Forelimb muscle (tissue), 1 donor: Measurements from ENCODE around the gene POLD1. TPM values are rescaled to one million over a fixed set of nuclear protein-coding genes. Genes with fewer than 3 reads are reported as not detected.
"Not testable (repeated sequence)": the region's sequence is repeated elsewhere in the genome, so short reads cannot be mapped to it uniquely, and the experiment has no call there.

Experiments used
- DNase-seq: peaks from one replicate; pipeline ENCODE4 v3.0.0-alpha.2; 2013; ENCODE audit warnings: low read depth
- polyA plus RNA-seq: library from polyadenylated mRNA; unstranded; fragments of 120-200 nt; gene quantifications from one replicate; pipeline ENCODE4 v1.2.1, GENCODE V29; 2013; ENCODE audit not compliant: insufficient read length

POLD1 gene
- polyA plus RNA-seq, 1 donor, result 15.2 TPM

DNA sequence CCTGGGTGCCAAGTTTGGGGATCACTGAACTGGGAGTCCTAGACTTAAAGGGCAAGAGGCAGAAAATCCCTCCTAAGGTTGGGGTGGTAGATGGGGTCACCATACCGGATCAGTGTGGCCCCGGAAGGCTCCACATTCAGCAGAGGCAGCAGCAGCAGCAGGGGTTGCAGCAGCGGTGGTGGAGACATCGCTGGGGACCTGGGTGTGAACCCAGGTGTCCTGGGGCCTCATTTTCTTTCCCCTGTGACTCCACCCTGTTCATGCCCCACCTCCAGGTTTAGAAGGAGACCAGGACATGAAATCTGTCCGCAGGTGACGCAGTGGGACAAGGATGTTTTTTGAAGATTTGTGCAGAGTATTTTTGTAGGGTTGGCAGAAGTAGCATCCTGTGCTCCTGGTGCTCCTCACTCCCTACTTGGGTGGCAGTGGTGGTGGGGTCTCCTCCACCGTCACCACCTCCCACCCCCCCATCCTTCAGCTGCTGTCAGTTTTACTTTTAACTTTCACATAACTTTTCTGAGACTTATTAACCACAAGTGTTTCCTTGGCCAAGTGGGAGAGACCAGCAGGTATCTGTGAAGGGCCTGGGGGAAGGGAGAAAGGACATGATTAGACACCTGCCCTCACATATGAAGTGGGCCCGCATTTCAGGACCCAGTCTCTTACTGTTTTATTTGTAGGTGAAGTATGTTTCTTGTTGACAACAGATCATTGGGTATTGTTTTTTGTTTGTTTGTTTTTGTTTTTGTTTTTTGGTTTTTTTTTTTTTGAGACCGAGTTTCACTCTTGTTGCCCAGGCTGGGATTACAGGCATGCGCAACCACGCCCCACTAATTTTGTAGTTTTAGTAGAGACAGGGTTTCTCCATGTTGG lies 18.5 kb upstream of the POLD1 start, which contains the start of gene NAPSA:
Gene NAPSA, minus strand, starts transcription at position 206 of the 873 bp plus-strand sequence. Its CDS starts 18 bp downstream, at position 188.
- no peak for DNase-seq

DNA sequence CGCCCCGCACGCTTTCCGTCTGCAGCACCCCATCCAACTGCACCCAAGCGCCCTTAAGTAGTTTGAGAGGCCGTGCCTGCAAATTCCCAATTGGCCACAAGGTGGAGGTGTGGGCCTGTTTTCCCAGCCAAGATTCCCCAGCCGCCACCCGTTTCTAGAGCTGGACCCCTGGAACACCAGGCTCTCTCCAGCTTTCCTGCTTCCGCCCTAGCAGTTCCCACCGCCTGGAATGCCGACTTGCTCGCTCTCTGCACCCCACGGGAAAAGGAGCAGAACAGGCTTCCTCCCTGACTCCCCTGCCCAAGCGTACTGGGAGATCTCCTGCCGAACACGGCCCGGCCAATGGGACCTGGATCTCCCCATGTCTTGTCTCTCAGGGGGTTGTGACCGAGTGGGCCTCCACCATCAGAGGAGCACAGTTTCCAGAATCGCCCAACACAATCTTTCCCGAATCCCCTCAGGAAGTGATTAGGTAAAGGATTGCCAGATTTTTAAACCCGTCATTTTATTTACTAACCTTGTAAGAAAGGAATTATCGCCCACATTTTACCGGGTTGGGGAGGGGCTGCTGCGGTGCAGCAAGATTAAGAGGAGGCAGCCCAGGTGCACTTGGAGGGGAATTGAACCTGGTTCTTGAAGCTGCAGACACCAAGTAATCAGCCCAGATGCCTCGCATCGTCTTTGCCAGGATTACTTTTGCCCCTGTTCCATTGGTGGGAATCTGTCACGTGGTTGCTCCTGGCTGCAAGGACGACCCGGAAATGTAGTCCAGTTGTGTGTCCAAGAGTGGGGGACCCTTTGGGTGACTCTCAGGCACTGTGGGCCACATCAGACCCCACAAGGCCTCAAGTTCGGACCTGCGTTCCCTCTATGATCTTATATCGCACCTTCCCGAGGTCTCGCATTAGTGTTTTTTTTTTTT lies 15.2 kb upstream of the POLD1 start:
- peak; percentile 67 for DNase-seq

DNA sequence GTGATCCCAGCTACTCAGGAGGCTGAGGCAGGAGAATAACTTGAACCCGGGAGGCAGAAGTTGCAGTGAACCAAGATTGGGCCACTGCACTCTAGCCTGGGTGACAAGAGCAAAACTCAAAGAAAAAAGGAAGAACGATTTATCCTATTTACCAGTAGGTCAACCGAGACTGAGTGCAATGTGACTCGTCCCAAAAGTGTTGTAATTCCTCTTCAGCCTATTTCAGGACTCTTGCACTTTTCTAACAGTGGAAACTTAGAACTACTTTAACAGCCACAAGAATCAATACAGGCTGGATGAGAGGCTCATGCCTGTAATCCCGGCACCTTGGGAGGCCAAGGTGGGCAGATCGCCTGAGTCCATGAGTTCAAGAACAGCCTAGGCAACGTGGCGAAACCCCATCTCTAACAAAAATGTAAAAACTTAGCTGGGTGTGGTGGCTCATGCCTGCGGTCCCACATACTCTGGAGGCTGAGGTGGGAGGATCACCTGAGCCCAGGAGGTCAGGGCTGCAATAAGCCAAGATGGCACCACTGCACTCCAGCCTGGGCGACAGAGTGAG lies 12.2 kb upstream of the POLD1 start:
- no peak for DNase-seq

DNA sequence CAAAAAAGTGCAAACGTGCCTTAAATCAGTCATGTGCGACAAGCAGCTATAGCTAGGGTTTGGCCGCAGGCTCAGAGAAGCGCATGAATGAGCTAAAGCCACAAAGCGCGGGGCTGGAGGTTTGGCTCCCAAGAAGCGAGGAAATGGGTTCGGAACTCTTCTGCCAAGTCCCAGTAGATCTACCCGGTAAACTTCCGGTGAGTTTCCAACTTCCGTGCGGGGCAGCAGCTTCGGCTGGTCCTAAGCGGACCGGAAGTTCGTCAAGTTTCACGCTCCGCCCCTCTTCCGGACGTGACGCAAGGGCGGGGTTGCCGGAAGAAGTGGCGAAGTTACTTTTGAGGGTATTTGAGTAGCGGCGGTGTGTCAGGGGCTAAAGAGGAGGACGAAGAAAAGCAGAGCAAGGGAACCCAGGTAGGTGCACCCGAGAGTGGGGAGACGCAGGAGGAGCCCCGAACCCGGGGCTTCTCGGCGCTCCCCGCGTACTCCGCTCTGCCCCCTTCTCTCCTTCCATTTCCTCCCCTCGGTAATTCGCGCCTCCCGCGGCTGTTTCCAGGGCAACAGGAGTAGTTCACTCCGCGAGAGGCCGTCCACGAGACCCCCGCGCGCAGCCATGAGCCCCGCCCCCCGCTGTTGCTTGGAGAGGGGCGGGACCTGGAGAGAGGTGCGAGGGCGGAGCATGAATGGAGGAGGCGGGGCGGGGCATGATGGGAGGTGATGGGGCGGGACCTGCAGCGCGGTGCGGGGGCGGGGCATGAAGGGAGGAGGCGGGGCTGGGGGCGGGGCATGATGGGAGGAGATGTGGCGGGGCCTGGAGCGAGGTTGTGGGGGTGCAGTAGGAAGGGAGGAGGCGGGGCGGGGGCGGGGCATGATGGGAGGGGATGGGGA lies 7.7 kb upstream of the POLD1 start, which contains the start of gene NR1H2:
Gene NR1H2, plus strand, starts transcription at position 292 of the 885 bp plus-strand sequence. CDS start 1,149 bp downstream, outside the sequence.
- DNase-seq, result peak; percentile 95

DNA sequence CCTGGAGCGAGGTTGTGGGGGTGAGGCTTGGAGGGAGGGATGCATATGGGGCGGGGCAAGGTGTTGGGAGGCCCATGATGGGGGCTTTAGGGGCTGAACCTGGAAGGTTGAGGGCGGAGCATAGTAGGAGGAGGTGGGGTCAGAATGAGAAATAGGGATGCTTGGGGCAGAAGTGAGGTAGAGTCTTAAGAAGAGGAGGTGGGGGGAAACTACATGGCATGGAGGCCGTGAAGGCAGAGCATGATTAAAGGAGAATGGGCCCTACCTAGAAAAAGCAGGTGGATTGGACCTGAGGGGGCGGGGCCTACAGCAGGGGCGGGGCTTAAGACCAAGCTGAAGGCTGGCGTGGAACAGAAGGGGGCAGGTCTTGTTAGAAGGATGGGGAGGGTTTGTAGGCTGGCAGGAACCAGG lies 7.1 kb upstream of the POLD1 start:
- no peak for DNase-seq

DNA sequence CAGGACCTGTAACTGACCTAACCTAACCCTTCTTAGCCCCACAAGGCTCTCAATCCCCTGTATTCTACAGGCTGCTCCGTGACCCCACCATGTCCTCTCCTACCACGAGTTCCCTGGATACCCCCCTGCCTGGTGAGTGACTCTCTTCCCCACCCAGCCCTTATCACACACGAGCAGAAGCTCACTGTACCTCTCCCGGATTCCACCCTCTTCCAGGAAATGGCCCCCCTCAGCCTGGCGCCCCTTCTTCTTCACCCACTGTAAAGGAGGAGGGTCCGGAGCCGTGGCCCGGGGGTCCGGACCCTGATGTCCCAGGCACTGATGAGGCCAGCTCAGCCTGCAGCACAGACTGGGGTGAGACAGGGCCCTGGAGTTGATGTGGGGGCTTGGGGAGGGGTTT lies 6.6 kb upstream of the POLD1 start:
- no peak for DNase-seq

DNA sequence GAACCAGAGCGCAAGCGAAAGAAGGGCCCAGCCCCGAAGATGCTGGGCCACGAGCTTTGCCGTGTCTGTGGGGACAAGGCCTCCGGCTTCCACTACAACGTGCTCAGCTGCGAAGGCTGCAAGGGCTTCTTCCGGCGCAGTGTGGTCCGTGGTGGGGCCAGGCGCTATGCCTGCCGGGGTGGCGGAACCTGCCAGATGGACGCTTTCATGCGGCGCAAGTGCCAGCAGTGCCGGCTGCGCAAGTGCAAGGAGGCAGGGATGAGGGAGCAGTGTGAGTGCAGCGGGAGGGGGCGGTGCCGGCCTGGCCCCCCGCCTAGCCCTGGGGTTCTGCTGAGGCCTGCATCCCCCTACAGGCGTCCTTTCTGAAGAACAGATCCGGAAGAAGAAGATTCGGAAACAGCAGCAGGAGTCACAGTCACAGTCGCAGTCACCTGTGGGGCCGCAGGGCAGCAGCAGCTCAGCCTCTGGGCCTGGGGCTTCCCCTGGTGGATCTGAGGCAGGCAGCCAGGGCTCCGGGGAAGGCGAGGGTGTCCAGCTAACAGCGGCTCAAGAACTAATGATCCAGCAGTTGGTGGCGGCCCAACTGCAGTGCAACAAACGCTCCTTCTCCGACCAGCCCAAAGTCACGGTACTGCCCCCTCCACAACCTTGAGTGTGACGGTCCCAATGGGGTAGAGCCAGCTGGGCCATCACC lies 5.8 kb upstream of the POLD1 start:
- DNase-seq, result no peak

DNA sequence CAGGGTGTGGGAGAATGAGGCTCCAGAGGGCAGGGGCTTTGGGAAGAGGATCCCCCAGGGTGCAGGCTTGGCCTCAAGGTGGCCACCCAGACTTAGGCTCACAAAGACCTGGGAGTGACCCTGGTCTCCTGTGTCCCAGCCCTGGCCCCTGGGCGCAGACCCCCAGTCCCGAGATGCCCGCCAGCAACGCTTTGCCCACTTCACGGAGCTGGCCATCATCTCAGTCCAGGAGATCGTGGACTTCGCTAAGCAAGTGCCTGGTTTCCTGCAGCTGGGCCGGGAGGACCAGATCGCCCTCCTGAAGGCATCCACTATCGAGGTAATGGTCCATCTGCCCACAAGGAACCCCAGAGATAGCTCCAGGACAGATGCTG lies 5.3 kb upstream of the POLD1 start:
- no peak for DNase-seq

DNA sequence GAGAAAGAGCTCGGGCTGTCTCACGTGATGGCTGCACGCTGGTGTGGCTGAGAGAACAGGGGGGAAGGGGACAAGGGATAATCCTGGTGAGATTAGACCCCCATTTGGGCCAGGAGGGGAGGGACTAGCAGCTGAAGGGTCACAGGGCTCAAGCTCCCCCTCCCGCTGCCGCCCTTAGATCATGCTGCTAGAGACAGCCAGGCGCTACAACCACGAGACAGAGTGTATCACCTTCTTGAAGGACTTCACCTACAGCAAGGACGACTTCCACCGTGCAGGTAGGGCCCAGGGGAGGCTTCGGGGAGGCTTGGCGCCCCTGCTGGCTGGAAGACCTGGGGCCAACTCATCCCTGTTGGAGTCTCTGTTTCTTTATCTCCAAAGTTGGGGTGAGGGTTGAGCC lies 4.5 kb upstream of the POLD1 start:
- no peak for DNase-seq

DNA sequence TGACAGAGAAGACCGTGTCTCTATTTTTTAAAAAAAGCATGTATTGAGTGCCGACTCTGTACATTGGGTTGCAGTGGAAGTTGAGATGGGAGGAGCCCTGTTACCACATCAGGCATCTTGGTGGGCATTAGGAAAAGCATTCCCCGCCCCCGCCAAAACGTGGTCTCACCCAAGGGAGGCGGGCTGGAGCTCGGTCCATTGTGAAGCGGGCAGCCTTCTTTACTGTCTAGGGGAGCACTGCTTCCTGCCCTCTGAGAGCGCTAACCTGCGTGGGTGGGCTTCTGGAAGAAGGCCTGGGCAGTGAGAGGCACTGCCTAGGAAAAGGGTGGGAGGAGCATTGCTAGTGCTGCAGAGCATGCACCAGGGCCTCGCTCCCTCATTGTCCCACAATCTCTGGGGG lies 4.0 kb upstream of the POLD1 start:
- no peak for DNase-seq

DNA sequence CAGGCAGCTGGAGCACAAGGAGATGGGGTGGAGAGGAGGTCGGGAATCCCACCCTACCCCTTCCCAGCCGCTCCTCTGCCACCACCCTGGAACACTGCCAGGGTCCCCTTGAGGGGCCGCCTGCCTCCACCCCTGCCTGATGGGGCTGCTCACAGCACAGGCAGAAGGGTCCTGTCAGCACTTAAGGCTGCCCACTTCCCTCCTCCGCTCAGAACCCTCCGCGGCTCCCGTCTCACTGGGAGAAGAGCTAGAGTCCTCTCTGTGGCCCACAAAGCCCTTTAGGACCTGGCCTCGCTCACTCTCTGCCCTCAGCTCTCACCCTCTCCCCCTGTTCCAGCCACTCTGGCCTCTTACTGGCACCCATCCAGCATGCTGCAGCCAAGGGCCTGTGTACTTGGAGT lies 3.4 kb upstream of the POLD1 start:
- DNase-seq, result no peak

DNA sequence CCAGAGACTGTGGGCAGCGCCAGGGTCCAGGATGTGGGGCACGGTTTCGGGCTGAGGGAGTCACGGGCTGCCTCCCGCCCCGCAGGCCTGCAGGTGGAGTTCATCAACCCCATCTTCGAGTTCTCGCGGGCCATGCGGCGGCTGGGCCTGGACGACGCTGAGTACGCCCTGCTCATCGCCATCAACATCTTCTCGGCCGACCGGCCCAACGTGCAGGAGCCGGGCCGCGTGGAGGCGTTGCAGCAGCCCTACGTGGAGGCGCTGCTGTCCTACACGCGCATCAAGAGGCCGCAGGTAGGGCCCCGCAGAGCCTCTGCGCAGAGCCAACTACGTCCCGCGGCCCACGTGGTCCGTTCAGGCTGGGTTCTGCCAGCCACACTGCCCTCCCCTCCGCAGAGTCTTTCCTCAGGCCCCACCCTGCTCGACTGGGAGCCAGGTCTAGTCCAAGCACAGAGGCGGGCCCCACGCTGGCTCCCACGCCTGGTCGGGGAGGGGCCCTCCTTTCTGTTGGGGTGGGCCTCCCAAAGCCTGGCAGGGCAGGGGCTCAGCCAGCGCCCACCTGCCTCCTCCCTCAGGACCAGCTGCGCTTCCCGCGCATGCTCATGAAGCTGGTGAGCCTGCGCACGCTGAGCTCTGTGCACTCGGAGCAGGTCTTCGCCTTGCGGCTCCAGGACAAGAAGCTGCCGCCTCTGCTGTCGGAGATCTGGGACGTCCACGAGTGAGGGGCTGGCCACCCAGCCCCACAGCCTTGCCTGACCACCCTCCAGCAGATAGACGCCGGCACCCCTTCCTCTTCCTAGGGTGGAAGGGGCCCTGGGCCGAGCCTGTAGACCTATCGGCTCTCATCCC lies 2.0 kb upstream of the POLD1 start:
- no peak for DNase-seq

DNA sequence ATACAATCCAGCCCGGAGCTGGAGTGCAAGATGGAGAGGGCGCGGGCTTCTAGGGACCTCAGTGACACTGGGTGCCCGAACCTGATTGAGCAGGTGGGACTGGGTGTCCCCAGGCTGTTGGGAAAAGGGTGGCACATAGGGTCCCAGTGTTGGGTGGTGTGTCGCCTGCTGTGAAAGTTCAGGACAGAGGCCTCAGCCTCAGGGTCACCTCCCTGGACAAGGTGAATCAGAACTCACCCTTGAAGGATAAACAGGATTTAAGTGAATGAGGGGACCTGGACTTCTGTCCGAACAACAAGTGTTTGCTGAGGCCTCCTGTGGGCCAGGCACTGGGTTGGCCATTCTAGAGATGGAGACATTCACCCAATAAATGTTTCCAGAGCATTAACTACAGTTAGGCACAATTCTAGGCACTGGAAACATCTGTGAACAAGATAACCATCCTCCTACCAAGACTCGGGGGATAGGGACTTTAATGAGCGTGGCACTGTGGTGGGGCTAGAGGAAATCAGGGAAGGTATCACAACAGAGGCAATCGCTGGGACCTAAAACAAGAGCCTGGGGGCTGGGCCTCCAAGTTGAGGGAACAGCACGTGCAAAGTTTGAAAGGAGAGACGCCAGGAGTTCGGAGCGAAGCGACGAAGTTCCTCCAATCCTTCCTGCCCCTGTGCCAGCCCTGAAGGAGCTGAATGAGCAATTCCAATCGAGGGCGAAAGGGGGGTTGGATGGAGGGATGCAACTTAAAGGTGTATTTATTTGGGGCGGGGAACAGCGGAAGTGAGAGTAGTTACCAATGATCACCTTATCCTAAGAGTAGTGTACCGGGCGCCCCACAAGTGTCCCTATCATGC lies 921 bp upstream of the POLD1 start:
- DNase-seq, result no peak

DNA sequence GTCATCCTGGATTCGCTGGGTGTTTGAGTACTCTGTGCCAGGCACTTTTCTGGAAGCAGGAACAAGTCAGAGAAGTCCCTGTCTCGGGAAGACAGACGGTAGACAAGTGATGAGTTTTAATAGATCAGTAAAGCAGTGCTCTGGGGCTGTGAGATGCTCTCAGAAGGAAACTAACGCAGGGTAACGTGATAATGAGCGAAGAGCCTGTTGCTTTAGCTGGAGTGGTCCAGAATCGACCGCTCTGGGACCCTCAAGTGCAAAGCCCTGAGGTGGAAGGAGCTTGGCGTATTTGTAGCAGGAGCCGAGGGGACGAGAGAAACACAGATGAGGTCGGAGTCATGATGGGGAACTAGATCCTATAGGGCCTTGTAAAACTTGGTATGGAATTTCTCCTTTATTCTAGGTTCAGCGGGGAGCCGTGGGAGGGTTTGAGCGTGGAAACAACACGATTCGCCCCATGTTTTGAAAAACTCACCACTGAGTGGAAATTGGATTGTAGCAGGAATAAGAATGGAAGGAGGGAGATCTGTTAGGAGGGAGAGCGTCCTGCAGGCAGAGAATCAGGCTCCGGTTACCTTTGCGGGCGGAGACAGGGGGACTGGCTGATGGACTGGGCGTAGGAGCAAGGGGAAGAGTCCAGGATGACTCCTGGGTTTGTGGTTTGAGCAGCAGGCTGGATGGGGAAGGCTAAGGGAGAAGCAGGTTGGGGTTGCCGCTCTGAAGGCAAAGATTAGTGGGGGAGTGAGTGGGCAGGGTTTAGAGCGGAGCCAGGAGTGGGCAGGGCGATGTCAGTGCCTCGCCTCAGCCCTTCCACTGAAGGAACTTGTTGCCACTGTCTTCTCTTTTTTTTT lies 763 bp downstream of the POLD1 start:
- DNase-seq, result no peak

DNA sequence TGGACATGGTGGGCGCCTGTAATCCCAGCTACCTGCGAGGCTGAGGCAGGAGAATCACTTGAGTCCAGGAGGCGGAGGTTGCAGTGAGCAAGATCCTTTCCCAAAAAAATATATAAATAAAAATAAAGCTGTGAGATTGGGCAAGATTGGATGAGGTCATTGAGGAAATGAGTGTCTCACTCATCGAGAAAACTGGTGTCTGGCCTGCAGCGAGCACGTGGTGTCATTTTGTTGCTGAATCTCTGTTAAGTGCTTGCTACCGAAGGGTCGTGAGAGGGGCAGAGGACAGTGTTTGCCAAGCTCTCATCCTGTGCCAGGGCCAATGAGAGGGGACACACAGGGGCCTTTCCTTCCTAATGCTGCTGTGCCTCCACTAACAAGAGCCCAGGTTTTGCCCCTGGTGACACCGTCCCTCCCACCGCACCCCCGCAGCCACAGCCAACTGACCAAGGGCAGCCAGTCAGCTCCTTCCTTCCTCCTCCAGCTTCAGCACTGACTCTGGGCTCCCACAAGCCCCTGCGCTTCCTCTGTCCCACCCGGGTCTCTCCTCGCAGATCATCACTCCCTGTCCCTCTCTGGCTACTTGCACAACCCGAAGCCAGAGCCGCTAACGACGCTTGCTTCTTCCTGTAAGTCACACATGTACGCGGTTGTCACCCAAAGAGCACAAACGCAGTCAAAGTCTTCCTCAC lies 3.2 kb downstream of the POLD1 start:
- DNase-seq, result no peak

DNA sequence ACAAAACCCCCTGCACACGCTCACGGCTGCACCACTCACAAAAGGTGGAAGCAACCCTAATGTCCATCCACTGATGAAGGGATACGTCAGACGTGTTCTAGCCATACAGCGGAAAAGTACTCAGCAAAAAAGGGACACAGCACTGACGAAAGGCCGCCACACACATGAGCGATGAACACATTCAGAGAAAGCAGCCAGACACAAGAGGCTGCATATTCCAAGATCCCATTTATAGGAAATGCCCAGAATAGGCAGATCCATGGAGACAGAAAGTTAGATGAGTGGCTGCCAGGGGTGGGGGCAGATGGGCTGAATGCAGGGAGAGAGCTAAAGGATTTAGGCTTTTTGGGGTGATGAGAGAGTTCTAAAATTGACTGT lies 3.7 kb downstream of the POLD1 start:
- no peak for DNase-seq

DNA sequence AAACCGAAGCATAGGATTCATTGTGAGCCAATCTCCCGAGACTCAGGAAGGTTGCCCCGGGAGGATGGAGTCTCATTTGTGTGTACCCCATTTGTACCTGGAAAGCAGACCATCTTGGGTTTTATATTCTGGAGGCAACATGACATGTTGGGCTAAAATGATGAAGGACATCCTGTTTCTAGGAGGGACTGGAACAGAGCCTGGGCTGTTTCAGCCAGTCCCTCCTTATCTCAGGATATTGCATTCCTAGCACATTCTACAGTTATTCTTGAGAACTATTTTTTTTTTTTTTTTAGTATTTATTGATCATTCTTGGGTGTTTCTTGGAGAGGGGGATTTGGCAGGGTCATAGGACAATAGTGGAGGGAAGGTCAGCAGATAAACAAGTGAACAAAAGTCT lies 6.1 kb downstream of the POLD1 start:
- not testable (repeated sequence) for DNase-seq
